Spleen (tissue), 11 donors: Measurements from ENCODE around the gene DRAM1. TPM values are rescaled to one million over a fixed set of nuclear protein-coding genes. Genes with fewer than 3 reads are reported as not detected.

ENCODE experiments used
- DNase-seq: peaks from one replicate; pipeline ENCODE4 v3.0.0-alpha.2; 2020
- H3K27ac ChIP-seq, 8 donors: fragments of 200-600 bp; sonication (generic) in 7 of 8; 1 replicate in 4 of 8; 2 replicates in 4 of 8; pipeline versions ENCODE4 v1.5.0 to v1.8.0; 2016 to 2021; ENCODE audit warnings: inconsistent platforms in 4 of 8, mild to moderate bottlenecking in 4 of 8, moderate library complexity in 1 of 8
- H3K27me3 ChIP-seq, 7 donors: fragments of 200-600 bp; sonication (generic) in 6 of 7; replicated peaks in 1 of 7; 1 replicate in 4 of 7; 2 replicates in 3 of 7; pipeline versions ENCODE4 v1.5.0 to v1.8.0; 2016 to 2021; ENCODE audit warnings: inconsistent platforms in 3 of 7, mild to moderate bottlenecking in 1 of 7
- H3K36me3 ChIP-seq, 6 donors: fragments of 200-600 bp; sonication (generic) in 5 of 6; 1 replicate in 4 of 6; 2 replicates in 2 of 6; pipeline versions ENCODE4 v1.5.0 to v1.8.0; 2016 to 2021; ENCODE audit warnings: inconsistent platforms in 2 of 6
- H3K4me1 ChIP-seq, 6 donors: fragments of 200-600 bp; sonication (generic) in 5 of 6; 1 replicate in 3 of 6; 2 replicates in 3 of 6; pipeline versions ENCODE4 v1.5.0 to v1.8.0; 2016 to 2021; ENCODE audit warnings: inconsistent platforms in 3 of 6
- H3K4me3 ChIP-seq, 8 donors: fragments of 200-600 bp; sonication (generic) in 7 of 8; 1 replicate in 4 of 8; 2 replicates in 4 of 8; pipeline versions ENCODE4 v1.5.0 to v1.8.0; 2016 to 2021; ENCODE audit warnings: inconsistent platforms in 4 of 8, mild to moderate bottlenecking in 4 of 8, moderate library complexity in 2 of 8
- H3K9me3 ChIP-seq, 8 donors: fragments of 200-600 bp; sonication (generic) in 7 of 8; 1 replicate in 4 of 8; 2 replicates in 4 of 8; pipeline versions ENCODE4 v1.5.0 to v1.8.0; 2016 to 2021; ENCODE audit warnings: inconsistent platforms in 4 of 8
- CTCF ChIP-seq, 11 experiments: fragments of 200-600 bp in 7 of 11; fragments of 450-650 bp in 4 of 11; sonication (generic) in 4 of 11; IDR thresholded peaks in 8 of 11; conservative IDR thresholded peaks in 3 of 11; 1 replicate in 7 of 11; 2 replicates in 4 of 11; pipeline versions ENCODE4 v1.4.0 to v1.8.0; 2016 to 2021; ENCODE audit warnings: antibody characterized with exemption in 11 of 11, inconsistent platforms in 4 of 11, mild to moderate bottlenecking in 1 of 11
- POLR2A ChIP-seq, 3 donors: fragments of 450-650 bp; IDR thresholded peaks; one replicate each; pipeline ENCODE4 v1.5.1; 2017; ENCODE audit warnings: antibody characterized with exemption in 3 of 3, mild to moderate bottlenecking in 1 of 3
- POLR2AphosphoS5 ChIP-seq, 3 donors: sonication (generic); formaldehyde crosslinking; IDR thresholded peaks; one replicate each; pipeline ENCODE4 v1.5.1; 2017; ENCODE audit warnings: antibody characterized with exemption in 3 of 3
- whole genome bisulfite sequencing, 5 donors: extraction: QIAGEN DNeasy Blood & Tissue Kit in 3 of 5; methylation state at CpG; one replicate each; pipeline versions ENCODE4 v1.1.5 to v1.1.7; 2013 to 2018; 5-methylcytosine and 5-hydroxymethylcytosine counted together
- intact Hi-C: fragments of 100-400 bp; cut with DNase I; formaldehyde crosslinking; loops from one replicate; pipeline ENCODE4 v1.15.0; 2023; ENCODE audit warnings: low total_unique reads
- polyA plus RNA-seq, 3 donors: library from polyadenylated mRNA; stranded (reverse); fragments of 200-250 nt; gene quantifications; one replicate each; pipeline ENCODE4 v1.2.1, GENCODE V29; 2013
- total RNA-seq, 7 donors: library from RNA; depleted of rRNA in 3 of 7; stranded (reverse); fragments of >200 nt in 3 of 7; fragmentation: NEBNext Ultra II Directional in 4 of 7; extraction: Animal tissue kit (Norgen Biotek cat#: 25700) in 4 of 7; gene quantifications; one replicate each; pipeline versions ENCODE4 v1.1.0 to v1.2.1, GENCODE V29; 2016 to 2021
- donor health status: healthy with polysubstance abuse.
- donor health status: DM: no; HTN: no; CAD: no; lungs with moderate emphysema.
- donor health status: DM: no; HTN: no; CAD: no.
- donor health status: Bipolar disorder and iron deficiency.
- donor health status: healthy.
- donor health status: DM: no; HTN: no; CAD: no.
- donor health status: DM: yes; HTN: yes; CAD: no.

DRAM1 gene
- total and polyA plus RNA-seq, 10 donors, result 8.4 to 43.1 (median 19.1) TPM

- no peak overlapping the region for H3K27ac ChIP-seq
- no peak for DNase-seq
- intact Hi-C loops, result no loop called here
- H3K36me3 ChIP-seq, result no peaks in the 10 kb centered on the region
- TF ChIP-seq CTCF (IDR thresholded peaks at IDR 0.05 in 8 of 11, conservative IDR thresholded peaks at IDR 0.05 in 3 of 11), result no peak
- no peak for TF ChIP-seq POLR2A (IDR thresholded peaks at IDR 0.05)
- H3K4me1 ChIP-seq, result peaks cover 0 to 27% (median 3%) of the 10 kb centered on the region in 6 donors
- H3K27me3 ChIP-seq, result no peaks in the 10 kb centered on the region
- peaks cover 0 to 6% (median 0%) of the 10 kb centered on the region in 8 donors for H3K9me3 ChIP-seq
- H3K4me3 ChIP-seq, result no peak overlapping the region
- WGBS, 5 donors, result 83 to 100% (median 91%) methylated on average over 1 of the region's 1 CpG
Observed at GRCh38 chr12:101870925-101871324, 6.5 kb upstream of the DRAM1 start.

DNA sequence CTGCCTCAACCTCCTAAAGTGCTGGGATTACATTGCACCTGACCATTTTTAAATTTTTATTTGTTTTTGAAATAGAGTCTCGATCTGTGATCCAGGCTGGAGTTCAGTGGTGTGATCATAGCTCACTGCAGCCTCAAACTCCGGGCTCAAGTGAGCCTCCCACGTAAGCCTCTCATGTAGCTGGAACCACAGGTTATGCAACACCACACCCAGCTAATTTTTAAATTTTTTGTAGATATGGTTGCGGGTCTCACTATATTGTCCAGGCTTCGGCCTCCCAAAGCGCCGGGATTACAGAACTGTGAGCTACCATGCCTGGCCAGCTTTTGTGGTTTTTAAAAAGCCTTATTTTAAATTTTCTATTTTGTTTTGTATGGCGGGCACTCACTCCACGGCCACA lies 2.2 kb upstream of the DRAM1 start:
- Histone ChIP-seq H3K9me3 (no peaks in the 10 kb centered on the region), H3K4me1 (peaks cover 0 to 54% (median 30%) of the 10 kb centered on the region in 6 donors), H3K27ac (peak overlapping the region in 7 of 8 donors; percentile 93 to 99 (median 98)), H3K4me3 (no peak overlapping the region), H3K36me3 (no peaks in the 10 kb centered on the region), H3K27me3 (no peaks in the 10 kb centered on the region)
- intact Hi-C loops, result no loop called here
- DNase-seq, result no peak
- TF ChIP-seq POLR2A (IDR thresholded peaks at IDR 0.05) (no peak), CTCF (IDR thresholded peaks at IDR 0.05 in 8 of 11, conservative IDR thresholded peaks at IDR 0.05 in 3 of 11) (no peak), POLR2AphosphoS5 (IDR thresholded peaks at IDR 0.05) (no peak)
- WGBS, 5 donors, result 79 to 91% (median 86%) methylated on average over 9 of the region's 9 CpGs

- TF ChIP-seq POLR2AphosphoS5 (IDR thresholded peaks at IDR 0.05) (no peak), CTCF (IDR thresholded peaks at IDR 0.05 in 8 of 11, conservative IDR thresholded peaks at IDR 0.05 in 3 of 11) (no peak), POLR2A (IDR thresholded peaks at IDR 0.05) (no peak)
- Histone ChIP-seq H3K27me3 (no peaks in the 10 kb centered on the region), H3K4me1 (peaks cover 0 to 66% (median 33%) of the 10 kb centered on the region in 6 donors), H3K36me3 (peaks cover 0 to 7% (median 0%) of the 10 kb centered on the region in 6 donors), H3K27ac (peak overlapping the region; percentile 93 to 99 (median 98)), H3K4me3 (peak overlapping the region; percentile 50 to 93 (median 72)), H3K9me3 (no peaks in the 10 kb centered on the region)
- WGBS, 5 donors, result 56 to 70% (median 60%) methylated on average over 9 of the region's 9 CpGs
- intact Hi-C loops, result no loop called here
- DNase-seq, result no peak
Observed at GRCh38 chr12:101876322-101876860, 989 bp upstream of the DRAM1 start.

DNA sequence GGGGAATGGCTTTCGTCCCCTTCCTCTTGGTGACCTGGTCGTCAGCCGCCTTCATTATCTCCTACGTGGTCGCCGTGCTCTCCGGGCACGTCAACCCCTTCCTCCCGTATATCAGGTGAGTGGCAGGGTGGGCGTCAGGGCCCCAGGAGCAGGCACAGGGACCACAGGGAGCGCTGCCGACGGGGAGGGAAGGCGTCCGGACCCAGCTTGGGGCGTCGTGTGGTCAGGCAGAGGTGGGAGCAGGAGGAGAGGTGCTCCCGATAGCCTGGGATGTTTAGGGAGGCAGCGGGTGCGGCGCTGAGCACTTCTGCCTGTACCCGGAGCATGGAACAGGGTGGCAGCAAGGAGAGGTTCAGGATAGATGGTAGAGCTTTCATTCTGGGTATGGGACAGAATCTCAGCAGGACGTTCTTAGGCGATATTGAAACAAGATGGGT lies 444 bp downstream of the DRAM1 start:
- TF ChIP-seq POLR2AphosphoS5 (IDR thresholded peaks at IDR 0.05) (no peak), POLR2A (IDR thresholded peaks at IDR 0.05) (no peak)
- H3K27ac ChIP-seq, result peak overlapping the region; percentile 93 to 99 (median 98)
- H3K36me3 ChIP-seq, result peaks cover 0 to 9% (median 0%) of the 10 kb centered on the region in 6 donors
- no peak for DNase-seq
- H3K9me3 ChIP-seq, result no peaks in the 10 kb centered on the region
- WGBS, 5 donors, result 0 to 1% (median 0%) methylated on average over 16 to 24 of the region's 24 CpGs
- intact Hi-C loops, result no loop called here
- peak overlapping the region; percentile 50 to 93 (median 72) for H3K4me3 ChIP-seq
- no peaks in the 10 kb centered on the region for H3K27me3 ChIP-seq
- peaks cover 0 to 70% (median 33%) of the 10 kb centered on the region in 6 donors for H3K4me1 ChIP-seq
